Ishikawa (cell line): ENCODE data around the gene ZNF354C.

Experiments
- EGR1 ChIP-seq: IDR thresholded peaks from 2 replicates; pipeline ENCODE4 v1.6.1; 2012
- FOXM1 ChIP-seq: IDR thresholded peaks from 2 replicates; pipeline ENCODE4 v1.6.1; 2012; ENCODE audit warnings: low read depth, borderline replicate concordance
- MAX ChIP-seq: IDR thresholded peaks from 2 replicates; pipeline ENCODE4 v1.6.1; 2012
- RAD21 ChIP-seq: IDR thresholded peaks from 2 replicates; pipeline ENCODE4 v1.6.1; 2012; ENCODE audit warnings: low read depth
- TAF1 ChIP-seq: IDR thresholded peaks from 2 replicates; pipeline ENCODE4 v1.6.1; 2012; ENCODE audit warnings: low read depth, mild to moderate bottlenecking
- TCF12 ChIP-seq: IDR thresholded peaks from 2 replicates; pipeline ENCODE4 v1.6.1; 2012; ENCODE audit warnings: low read depth
- YY1 ChIP-seq: IDR thresholded peaks from 2 replicates; pipeline ENCODE4 v1.6.1; 2012; ENCODE audit warnings: low read depth
- TF ChIP-seq, protein P1 (sequence below): IDR thresholded peaks from 2 replicates; pipeline ENCODE4 v1.6.1; 2012; ENCODE audit warnings: low read depth, mild to moderate bottlenecking

GRCh38 chr5:179111267-179112207, 51.4 kb downstream of the ZNF354C start:
- no peak for TF ChIP-seq TCF12
- no peak for TF ChIP-seq TAF1
- TF ChIP-seq RAD21 = no peak
- TF ChIP-seq, protein P1, sequence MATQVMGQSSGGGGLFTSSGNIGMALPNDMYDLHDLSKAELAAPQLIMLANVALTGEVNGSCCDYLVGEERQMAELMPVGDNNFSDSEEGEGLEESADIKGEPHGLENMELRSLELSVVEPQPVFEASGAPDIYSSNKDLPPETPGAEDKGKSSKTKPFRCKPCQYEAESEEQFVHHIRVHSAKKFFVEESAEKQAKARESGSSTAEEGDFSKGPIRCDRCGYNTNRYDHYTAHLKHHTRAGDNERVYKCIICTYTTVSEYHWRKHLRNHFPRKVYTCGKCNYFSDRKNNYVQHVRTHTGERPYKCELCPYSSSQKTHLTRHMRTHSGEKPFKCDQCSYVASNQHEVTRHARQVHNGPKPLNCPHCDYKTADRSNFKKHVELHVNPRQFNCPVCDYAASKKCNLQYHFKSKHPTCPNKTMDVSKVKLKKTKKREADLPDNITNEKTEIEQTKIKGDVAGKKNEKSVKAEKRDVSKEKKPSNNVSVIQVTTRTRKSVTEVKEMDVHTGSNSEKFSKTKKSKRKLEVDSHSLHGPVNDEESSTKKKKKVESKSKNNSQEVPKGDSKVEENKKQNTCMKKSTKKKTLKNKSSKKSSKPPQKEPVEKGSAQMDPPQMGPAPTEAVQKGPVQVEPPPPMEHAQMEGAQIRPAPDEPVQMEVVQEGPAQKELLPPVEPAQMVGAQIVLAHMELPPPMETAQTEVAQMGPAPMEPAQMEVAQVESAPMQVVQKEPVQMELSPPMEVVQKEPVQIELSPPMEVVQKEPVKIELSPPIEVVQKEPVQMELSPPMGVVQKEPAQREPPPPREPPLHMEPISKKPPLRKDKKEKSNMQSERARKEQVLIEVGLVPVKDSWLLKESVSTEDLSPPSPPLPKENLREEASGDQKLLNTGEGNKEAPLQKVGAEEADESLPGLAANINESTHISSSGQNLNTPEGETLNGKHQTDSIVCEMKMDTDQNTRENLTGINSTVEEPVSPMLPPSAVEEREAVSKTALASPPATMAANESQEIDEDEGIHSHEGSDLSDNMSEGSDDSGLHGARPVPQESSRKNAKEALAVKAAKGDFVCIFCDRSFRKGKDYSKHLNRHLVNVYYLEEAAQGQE = no peak
- no peak for TF ChIP-seq EGR1
- no peak for TF ChIP-seq FOXM1
- TF ChIP-seq YY1 = no peak
- TF ChIP-seq MAX = no peak
